Panc1 (cell line): ENCODE data around the gene UCP3. TPM values are rescaled to one million over a fixed set of nuclear protein-coding genes. Genes with fewer than 3 reads are reported as not detected.

Experiments used
- ATAC-seq: fragments of 200-7000 bp; cut with Tn5 transposase; 2 replicates; pipeline ENCODE4 v1.9.1; 2020; ENCODE audit warnings: mild to moderate bottlenecking, moderate library complexity
- BruUV-seq: library from RNA; stranded (reverse); fragments of 400-500 nt; replicated peaks from 2 replicates; lab custom pipeline; 2021; lab: Mats Ljungman, UMichigan
- CTCF ChIA-PET: fragments of 300-600 bp; sonication (Branson Sonifier 250); formaldehyde crosslinking; loops from one replicate; lab custom pipeline; 2022; ENCODE audit warnings: antibody characterized with exemption; lab: Charles Lee
- POLR2A ChIA-PET: fragments of 300-600 bp; sonication (Branson Sonifier 250); formaldehyde crosslinking; loops from one replicate; lab custom pipeline; 2022; ENCODE audit warnings: antibody characterized with exemption; lab: Charles Lee
- DNase-seq: peaks from one replicate; pipeline ENCODE4 v3.0.0-alpha.2; 2010; ENCODE audit warnings: low read depth, low spot score
- H3K27ac ChIP-seq: 2 replicates; pipeline ENCODE4 v1.5.1; 2011; ENCODE audit warnings: mild to moderate bottlenecking, low read length, inconsistent platforms
- H3K27me3 ChIP-seq: fragments of 200-500 bp; sonication (Bioruptor generic); 2 replicates; pipeline ENCODE4 v1.6.0; 2014; ENCODE audit warnings: low read length, inconsistent platforms; ENCODE audit not compliant: control insufficient read depth, insufficient read depth
- H3K36me3 ChIP-seq: fragments of 200-500 bp; sonication (Bioruptor generic); 2 replicates; pipeline ENCODE4 v1.5.1; 2014; ENCODE audit warnings: inconsistent platforms, mild to moderate bottlenecking, low read length, moderate library complexity; ENCODE audit not compliant: control insufficient read depth, insufficient read depth
- H3K4me1 ChIP-seq: 2 replicates; pipeline ENCODE4 v1.5.1; 2011; ENCODE audit warnings: inconsistent platforms, mild to moderate bottlenecking, low read length, moderate library complexity; ENCODE audit not compliant: control insufficient read depth, insufficient read depth
- H3K4me3 ChIP-seq, 2 experiments: 2 replicates each; pipeline ENCODE4 v1.5.1; 2011 to 2012; ENCODE audit warnings: low read depth in 2 of 2, low read length in 2 of 2, mild to moderate bottlenecking in 2 of 2, inconsistent platforms in 1 of 2, moderate library complexity in 1 of 2
- H3K9me3 ChIP-seq: fragments of 200-500 bp; sonication (Bioruptor generic); 2 replicates; pipeline ENCODE4 v1.5.1; 2014; ENCODE audit warnings: low read depth, mild to moderate bottlenecking, inconsistent platforms, low read length, moderate library complexity; ENCODE audit not compliant: control insufficient read depth, insufficient read depth
- CTCF ChIP-seq: fragments of 450-650 bp; IDR thresholded peaks from 2 replicates; pipeline ENCODE4 v1.5.1; 2017; ENCODE audit warnings: mild to moderate bottlenecking
- POLR2AphosphoS5 ChIP-seq: IDR thresholded peaks from 2 replicates; pipeline ENCODE4 v1.6.1; 2012; ENCODE audit warnings: mild to moderate bottlenecking, low read depth, low read length, moderate library complexity
- REST ChIP-seq, 2 experiments: IDR thresholded peaks; 2 replicates each; pipeline ENCODE4 v1.6.1; 2011 to 2012; ENCODE audit warnings: low read depth in 2 of 2, control low read depth in 1 of 2, low read length in 1 of 2, mild to moderate bottlenecking in 1 of 2, moderate library complexity in 1 of 2; ENCODE audit not compliant: insufficient read depth in 1 of 2
- SIN3A ChIP-seq: IDR thresholded peaks from 2 replicates; pipeline ENCODE4 v1.6.1; 2012; ENCODE audit warnings: low read depth, mild to moderate bottlenecking, low read length, moderate library complexity, borderline replicate concordance; ENCODE audit not compliant: insufficient read depth
- TCF7L2 ChIP-seq: IDR thresholded peaks from 2 replicates; pipeline ENCODE4 v1.6.1; 2011; ENCODE audit warnings: mild to moderate bottlenecking, low read depth, low read length, inconsistent platforms
- in situ Hi-C: cut with HindIII; loops from 2 replicates; pipeline ENCODE4 v1.10.0; 2016; ENCODE audit warnings: low sequenced_read_pairs, low pct_unique_long_range_greater_than_20kb
- intact Hi-C: fragments of 100-400 bp; cut with micrococcal nuclease; formaldehyde crosslinking; loops from one replicate; pipeline ENCODE4 v1.10.0; 2022; ENCODE audit not compliant: unreplicated experiment
- total RNA-seq: library from RNA; stranded (reverse); gene quantifications from one replicate; pipeline ENCODE4 v1.2.1, GENCODE V29; 2021; ENCODE audit not compliant: unreplicated experiment

Gene UCP3
- total RNA-seq, 1 experiment from 2014 or later = 0.46 TPM

- H3K27me3 ChIP-seq = no peaks in the 10 kb centered on the region
- in situ Hi-C loops = no loop called here
- H3K9me3 ChIP-seq = no peaks in the 10 kb centered on the region
- no peak overlapping the region for H3K4me3 ChIP-seq
- CTCF ChIA-PET = no interaction called here
- H3K4me1 ChIP-seq = no peaks in the 10 kb centered on the region
- no peak for DNase-seq
- intact Hi-C loops = no loop called here
- no peaks in the 10 kb centered on the region for H3K36me3 ChIP-seq
- no peak overlapping the region for H3K27ac ChIP-seq
- no peak for ATAC-seq
- POLR2A ChIA-PET = interaction anchor here (0.6 kb wide), 1 partner anchor 56 kb away, joined by 4 read pairs; no protein-coding TSS in a partner anchor
- TF ChIP-seq POLR2AphosphoS5 = no peak
- BruUV-seq = no TSS peak
Measured at GRCh38 chr11:74020539-74020938, 11.7 kb upstream of the UCP3 start.

GRCh38 chr11:74019860-74020259 is 11.0 kb upstream of the UCP3 start:
- no peak for DNase-seq
- POLR2A ChIA-PET = no interaction called here
- TF ChIP-seq POLR2AphosphoS5 (no peak), REST (IDR thresholded peaks at IDR 0.05; ENCODE audit: insufficient read depth in 1 of 2, low read depth in 2 of 2, low read length in 1 of 2) (no peak), SIN3A (no peak), CTCF (no peak), TCF7L2 (no peak)
- intact Hi-C loops = no loop called here
- in situ Hi-C loops = no loop called here
- CTCF ChIA-PET = interaction anchor here (1.1 kb wide), 1 partner anchor 10 kb away, joined by 3 read pairs; no protein-coding TSS in a partner anchor
- H3K27me3 ChIP-seq = no peaks in the 10 kb centered on the region
- ATAC-seq = no peak
- no peaks in the 10 kb centered on the region for H3K4me1 ChIP-seq
- no peaks in the 10 kb centered on the region for H3K9me3 ChIP-seq
- H3K27ac ChIP-seq = no peak overlapping the region
- no TSS peak for BruUV-seq
- no peak overlapping the region for H3K4me3 ChIP-seq
- H3K36me3 ChIP-seq = no peaks in the 10 kb centered on the region

GRCh38 chr11:74019104-74019738 is 10.3 kb upstream of the UCP3 start:
- Histone ChIP-seq H3K4me3 (no peak overlapping the region), H3K27ac (no peak overlapping the region), H3K27me3 (no peaks in the 10 kb centered on the region), H3K36me3 (no peaks in the 10 kb centered on the region), H3K4me1 (no peaks in the 10 kb centered on the region), H3K9me3 (no peaks in the 10 kb centered on the region)
- CTCF ChIA-PET = interaction anchor here (1.1 kb wide), 1 partner anchor 9 kb away, joined by 3 read pairs; no protein-coding TSS in a partner anchor
- no TSS peak for BruUV-seq
- DNase-seq (no peak), ATAC-seq (no peak)
- intact Hi-C loops = no loop called here
- POLR2A ChIA-PET = no interaction called here
- TF ChIP-seq POLR2AphosphoS5 = no peak
- no peak for TF ChIP-seq SIN3A
- no peak for TF ChIP-seq CTCF
- TF ChIP-seq REST (IDR thresholded peaks at IDR 0.05; ENCODE audit: insufficient read depth in 1 of 2, low read depth in 2 of 2, low read length in 1 of 2) = no peak
- TF ChIP-seq TCF7L2 = no peak
- in situ Hi-C loops = no loop called here
